Retinal pigment epithelial cell (primary cell): Measurements from ENCODE around the gene ABCC6.

Experiments used
- DNase-seq: peaks from one replicate; pipeline ENCODE4 v3.0.0-alpha.2; 2010; ENCODE audit warnings: low read depth
- H3K4me3 ChIP-seq: 2 replicates; pipeline ENCODE4 v1.5.1; 2011; ENCODE audit warnings: mild to moderate bottlenecking, low read length, control low read depth, moderate library complexity
- CTCF ChIP-seq: conservative IDR thresholded peaks from 2 replicates; pipeline ENCODE4 v1.5.1; 2011; ENCODE audit warnings: low read depth, low read length, control low read depth, inconsistent platforms

The ABCC6 gene

GRCh38 chr16:16100631-16101030 is 122.7 kb downstream of the ABCC6 start:
- no peak for TF ChIP-seq CTCF
- H3K4me3 ChIP-seq, result no peak overlapping the region
- DNase-seq, result no peak

- no peak overlapping the region for H3K4me3 ChIP-seq
- DNase-seq, result no peak
- no peak for TF ChIP-seq CTCF
These were observed 124.0 kb downstream of the ABCC6 start for GRCh38 chr16:16099320-16099719.
